Measurements from ENCODE around the gene TSHZ2.

The TSHZ2 gene

GRCh38 chr20:53370345-53370961, 398.3 kb downstream of the TSHZ2 start:
- FAIRE-seq = no peak

GRCh38 chr20:53371216-53371615, 399.1 kb downstream of the TSHZ2 start:
- FAIRE-seq = no peak

More at GRCh38 chr20:53370345-53370961, 398.3 kb downstream of the TSHZ2 start:
- DNase-seq (ENCODE audit: low spot score) = no peak

GRCh38 chr20:53376021-53376420, 403.9 kb downstream of the TSHZ2 start:
- DNase-seq (ENCODE audit: low spot score) (no peak), FAIRE-seq (no peak)

More at GRCh38 chr20:53371216-53371615, 399.1 kb downstream of the TSHZ2 start:
- DNase-seq (ENCODE audit: low spot score) = no peak

- FAIRE-seq = no peak
- no peak for DNase-seq (ENCODE audit: low spot score)
Measured at GRCh38 chr20:53379014-53379832, 407.1 kb downstream of the TSHZ2 start.

DNA sequence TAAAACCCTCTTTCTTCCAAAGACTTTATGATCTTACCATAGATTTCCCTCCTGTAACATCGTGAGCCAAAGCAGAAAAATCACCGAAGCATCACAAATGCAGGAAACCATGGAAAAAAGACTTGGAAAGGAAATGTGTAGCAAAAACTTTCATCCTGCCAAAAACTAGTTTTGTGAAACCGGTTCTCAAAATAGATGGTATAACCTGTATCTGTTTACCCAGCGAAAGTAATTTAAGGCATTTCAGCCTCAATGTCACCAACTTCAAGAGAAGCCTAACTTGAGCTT, 407.6 kb downstream of the TSHZ2 start:
- no peak for DNase-seq (ENCODE audit: low spot score)
- FAIRE-seq = no peak

DNA sequence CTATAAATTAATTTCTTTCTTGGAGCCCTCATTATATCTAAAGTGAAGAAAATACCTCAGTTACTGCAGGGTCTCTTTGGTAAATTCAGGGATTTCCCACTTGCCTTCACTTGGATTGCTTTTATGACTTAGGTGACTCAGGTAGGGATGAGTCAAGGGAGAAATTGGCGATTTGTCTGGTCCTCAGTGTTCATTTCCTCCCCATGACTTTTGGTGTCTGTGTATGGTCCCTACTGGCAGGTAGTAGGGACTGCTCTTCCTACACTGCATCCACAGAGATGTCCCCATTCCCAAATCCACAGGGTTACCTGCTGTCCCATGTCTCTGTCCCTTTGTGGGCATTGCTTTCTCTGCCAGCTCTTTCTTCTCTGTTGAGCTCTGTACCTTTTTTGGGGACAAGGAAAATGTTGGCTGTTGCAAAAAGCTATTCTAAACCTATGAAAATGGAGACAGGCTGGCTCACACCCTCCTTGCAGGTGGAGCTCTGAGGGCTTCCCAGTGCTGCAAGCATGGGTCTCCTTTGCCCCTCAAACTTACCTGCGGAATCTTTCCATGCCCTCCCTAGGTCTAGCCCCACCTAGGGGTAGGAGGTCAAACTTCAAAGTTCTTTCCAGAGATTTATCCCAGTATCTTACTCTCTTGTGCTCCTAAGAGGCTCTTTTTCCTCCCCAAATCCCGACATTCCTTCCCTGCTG, 409.6 kb downstream of the TSHZ2 start:
- FAIRE-seq = peak; percentile 44

DNA sequence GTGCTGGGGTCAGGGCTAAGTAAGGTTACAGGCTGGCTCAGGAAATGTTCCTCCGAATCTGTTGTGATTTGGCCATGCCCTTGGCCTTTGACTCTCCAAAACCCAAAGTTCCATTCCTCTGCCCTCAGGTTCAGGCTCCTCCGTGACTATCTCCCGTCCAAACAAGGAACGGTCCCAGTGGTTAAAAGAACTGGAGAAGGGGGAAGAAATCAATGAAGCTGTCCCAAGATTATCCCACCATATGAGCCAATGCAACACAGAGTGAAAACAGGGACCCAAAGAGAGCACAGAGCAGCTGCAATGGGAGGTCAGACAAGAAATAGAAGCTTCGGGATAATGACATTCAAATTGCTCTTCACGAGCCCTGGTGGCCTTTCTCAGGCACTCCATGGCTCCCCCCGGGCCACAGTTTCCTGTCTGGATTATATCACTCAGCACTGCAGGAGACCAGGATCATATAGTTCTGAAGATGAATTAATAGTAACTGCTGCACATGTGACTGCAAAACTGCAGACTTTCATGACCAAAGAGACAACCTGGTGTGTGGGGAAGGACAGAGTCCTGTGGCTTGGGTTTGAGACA, 410.2 kb downstream of the TSHZ2 start:
- DNase-seq (ENCODE audit: low spot score) = no peak
- FAIRE-seq = no peak

More for the DNA sequence above, 409.6 kb downstream of the TSHZ2 start:
- no peak for DNase-seq (ENCODE audit: low spot score)

DNA sequence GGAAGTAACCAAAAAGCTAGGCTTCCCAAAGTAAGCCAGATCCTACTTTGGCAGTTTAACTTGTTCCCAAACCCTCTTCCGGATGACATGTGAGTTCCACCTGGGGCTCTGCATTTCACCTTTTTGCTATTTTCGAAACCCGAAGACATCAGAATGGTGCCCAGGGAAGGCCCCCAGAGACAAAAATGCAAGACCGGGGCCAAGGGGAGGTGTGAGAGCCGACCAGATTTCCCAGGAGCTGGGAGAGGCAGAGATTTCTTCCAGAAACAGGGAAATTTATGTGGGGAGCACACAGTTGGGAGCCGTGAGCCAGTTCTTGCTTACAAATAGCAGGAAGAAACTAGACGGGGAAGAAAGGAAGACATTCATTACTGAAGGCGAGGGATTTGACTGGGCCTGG, 411.8 kb downstream of the TSHZ2 start:
- DNase-seq (ENCODE audit: low spot score) = no peak
- FAIRE-seq = no peak

- FAIRE-seq = no peak
- DNase-seq (ENCODE audit: low spot score) = no peak
Measured at GRCh38 chr20:53384392-53384791, 412.2 kb downstream of the TSHZ2 start.

GRCh38 chr20:53385941-53386767, 414.0 kb downstream of the TSHZ2 start:
- no peak for DNase-seq (ENCODE audit: low spot score)
- no peak for FAIRE-seq

GRCh38 chr20:53387983-53388675, 416.0 kb downstream of the TSHZ2 start:
- no peak for FAIRE-seq

DNA sequence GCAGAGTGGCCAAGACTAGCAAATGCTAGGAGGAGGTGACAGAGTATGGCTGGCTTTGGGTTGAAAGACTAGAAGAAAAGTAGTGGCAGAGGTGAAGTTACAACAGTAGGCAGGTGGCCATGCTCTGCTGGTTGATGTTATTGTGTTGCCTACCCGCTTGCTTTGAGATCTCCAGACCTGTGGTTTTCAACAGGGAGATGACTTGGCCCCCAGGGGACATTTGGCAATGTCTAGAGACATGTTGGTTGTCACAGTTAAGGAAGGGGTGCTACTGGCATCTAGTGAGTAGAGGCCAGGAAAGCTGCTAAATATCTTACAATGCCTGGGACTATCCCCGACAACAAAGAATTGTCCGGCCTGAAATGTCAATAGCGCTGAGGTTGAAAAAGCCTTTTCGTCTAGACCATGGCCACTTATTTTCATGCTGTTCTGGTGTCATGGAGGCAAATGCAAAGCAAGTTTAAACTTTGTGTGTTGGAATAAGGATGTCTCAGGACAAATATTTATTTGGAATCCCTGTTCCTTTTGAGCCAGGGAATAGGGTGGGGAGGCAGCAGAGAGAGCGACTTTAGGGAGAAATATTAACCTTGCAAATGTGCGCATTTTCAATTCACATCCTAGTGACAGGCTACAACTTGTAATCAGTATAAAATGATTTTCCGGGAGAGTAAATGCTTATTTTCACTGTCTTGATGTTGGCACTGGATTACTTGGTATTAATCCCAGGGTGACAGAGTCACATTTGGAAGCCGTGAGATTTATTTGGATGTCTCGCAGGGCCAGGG, 417.6 kb downstream of the TSHZ2 start:
- FAIRE-seq = peak; percentile 32
- DNase-seq (ENCODE audit: low spot score) = no peak

More at GRCh38 chr20:53387983-53388675, 416.0 kb downstream of the TSHZ2 start:
- DNase-seq (ENCODE audit: low spot score) = no peak

DNA sequence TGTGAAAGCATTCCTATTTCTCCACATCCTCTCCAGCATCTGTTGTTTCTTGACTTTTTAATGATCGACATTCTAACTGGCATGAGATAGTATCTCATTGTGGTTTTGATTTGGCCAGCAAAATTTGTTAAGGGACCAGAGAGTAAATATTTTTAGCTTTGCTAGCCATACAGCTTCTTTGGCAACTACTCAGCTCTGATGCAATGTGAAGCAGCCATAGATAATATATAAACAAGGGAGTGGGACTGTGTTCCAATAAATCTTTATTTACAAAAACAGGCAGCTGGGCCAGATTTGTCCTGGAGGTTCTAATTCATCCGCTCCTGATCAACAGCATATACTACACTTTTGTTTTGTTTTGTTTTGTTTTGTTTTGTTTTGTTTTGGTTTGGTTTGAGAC, 418.6 kb downstream of the TSHZ2 start:
- no peak for FAIRE-seq
- DNase-seq (ENCODE audit: low spot score) = no peak

- FAIRE-seq = no peak
- no peak for DNase-seq (ENCODE audit: low spot score)
Measured at GRCh38 chr20:53394433-53394832, 422.3 kb downstream of the TSHZ2 start.

- DNase-seq (ENCODE audit: low spot score) = no peak
- FAIRE-seq = no peak
Measured at GRCh38 chr20:53395188-53395923, 423.2 kb downstream of the TSHZ2 start.

GRCh38 chr20:53399083-53399482, 426.9 kb downstream of the TSHZ2 start:
- peak; percentile 36 for DNase-seq (ENCODE audit: low spot score)
- no peak for FAIRE-seq

DNA sequence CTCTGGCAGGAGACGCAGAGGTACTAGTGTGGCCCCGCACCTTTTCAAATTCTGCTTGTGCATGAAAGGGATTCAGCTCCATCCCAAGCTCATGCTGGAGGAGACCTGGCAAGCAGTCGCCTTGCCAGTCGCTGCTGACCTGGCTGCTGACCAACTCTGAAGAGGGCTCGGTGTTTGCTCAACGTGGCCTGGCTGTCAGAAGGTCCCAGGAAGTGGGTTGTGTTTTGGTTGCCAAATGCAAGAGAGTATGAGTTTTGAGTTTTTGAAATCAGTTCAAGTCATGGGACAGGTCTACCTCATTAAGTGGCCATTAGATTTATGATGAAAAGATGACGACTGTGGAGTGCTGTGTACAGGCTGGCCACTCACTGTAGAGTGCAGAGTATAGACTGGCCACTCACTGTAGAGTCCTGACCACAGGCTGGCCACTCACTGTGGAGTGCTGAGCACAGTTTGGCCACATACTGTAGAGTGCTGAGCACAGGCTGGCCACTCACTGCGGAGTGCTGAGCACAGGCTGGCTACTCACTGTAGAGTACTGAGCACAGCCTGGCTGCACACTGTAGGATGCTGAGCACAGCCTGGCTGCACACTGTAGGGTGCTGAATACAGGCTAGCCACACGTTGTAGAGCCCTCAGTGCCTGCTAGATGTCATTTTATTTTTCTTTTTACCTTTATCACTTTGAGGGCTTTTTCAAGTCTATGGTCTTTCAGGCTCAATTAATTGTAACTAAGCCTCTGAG, 427.6 kb downstream of the TSHZ2 start:
- DNase-seq (ENCODE audit: low spot score) (peak; percentile 50), FAIRE-seq (no peak)

Data from urothelium cell line (cell line).